Stimulated activated CD8-positive, alpha-beta memory T cell treated with anti-CD3 and anti-CD28 coated beads, Interleukin-15, amount 100 ng/mL, for 48 hours (primary cell): ENCODE results near the gene HSP90AA1.
"Not testable (repeated sequence)": the region's sequence is repeated elsewhere in the genome, so short reads cannot be mapped to it uniquely, and the experiment has no call there.

Experiments
- DNase-seq, 2 donors: peaks; one replicate each; pipeline ENCODE4 v3.0.0-alpha.2; 2020; ENCODE audit warnings: low read depth in 2 of 2

HSP90AA1 gene

GRCh38 chr14:102066041-102066451, 20.8 kb downstream of the HSP90AA1 start:
- no peak for DNase-seq

GRCh38 chr14:102064590-102064989, 22.3 kb downstream of the HSP90AA1 start:
- not testable (repeated sequence) for DNase-seq

GRCh38 chr14:102063808-102064429, 22.9 kb downstream of the HSP90AA1 start:
- no peak for DNase-seq

- DNase-seq, result peak; percentile 59 to 67
Observed at GRCh38 chr14:102063109-102063807, 23.6 kb downstream of the HSP90AA1 start.

- no peak for DNase-seq
Observed at GRCh38 chr14:102058961-102059360, 27.9 kb downstream of the HSP90AA1 start.

GRCh38 chr14:102058146-102058545, 28.7 kb downstream of the HSP90AA1 start:
- DNase-seq, result no peak

- DNase-seq, result no peak
Observed at GRCh38 chr14:102057480-102058114, 29.2 kb downstream of the HSP90AA1 start.

GRCh38 chr14:102056694-102057442, 30.0 kb downstream of the HSP90AA1 start:
- no peak for DNase-seq

GRCh38 chr14:102055181-102055901, 31.5 kb downstream of the HSP90AA1 start:
- no peak for DNase-seq

GRCh38 chr14:102052522-102052921, 34.3 kb downstream of the HSP90AA1 start:
- no peak for DNase-seq

- no peak for DNase-seq
Observed at GRCh38 chr14:102050625-102051024, 36.2 kb downstream of the HSP90AA1 start.

GRCh38 chr14:102050026-102050405, 36.8 kb downstream of the HSP90AA1 start:
- DNase-seq, result no peak

GRCh38 chr14:102049258-102050025, 37.4 kb downstream of the HSP90AA1 start:
- DNase-seq, result no peak

GRCh38 chr14:102047808-102048540, 38.9 kb downstream of the HSP90AA1 start:
- no peak for DNase-seq

GRCh38 chr14:102046337-102047278, 40.2 kb downstream of the HSP90AA1 start:
- DNase-seq, result peak in 1 of 2 donors; percentile 16

GRCh38 chr14:102044566-102044965, 42.3 kb downstream of the HSP90AA1 start:
- DNase-seq, result no peak

- DNase-seq, result no peak
Observed at GRCh38 chr14:102043251-102044025, 43.4 kb downstream of the HSP90AA1 start.

- no peak for DNase-seq
Observed at GRCh38 chr14:102042699-102043098, 44.1 kb downstream of the HSP90AA1 start.
